Measurements from ENCODE around the gene SLIT3.

GRCh38 chr5:169149317-169149716 is 151.6 kb downstream of the SLIT3 start:
- TF ChIP-seq, protein P1, sequence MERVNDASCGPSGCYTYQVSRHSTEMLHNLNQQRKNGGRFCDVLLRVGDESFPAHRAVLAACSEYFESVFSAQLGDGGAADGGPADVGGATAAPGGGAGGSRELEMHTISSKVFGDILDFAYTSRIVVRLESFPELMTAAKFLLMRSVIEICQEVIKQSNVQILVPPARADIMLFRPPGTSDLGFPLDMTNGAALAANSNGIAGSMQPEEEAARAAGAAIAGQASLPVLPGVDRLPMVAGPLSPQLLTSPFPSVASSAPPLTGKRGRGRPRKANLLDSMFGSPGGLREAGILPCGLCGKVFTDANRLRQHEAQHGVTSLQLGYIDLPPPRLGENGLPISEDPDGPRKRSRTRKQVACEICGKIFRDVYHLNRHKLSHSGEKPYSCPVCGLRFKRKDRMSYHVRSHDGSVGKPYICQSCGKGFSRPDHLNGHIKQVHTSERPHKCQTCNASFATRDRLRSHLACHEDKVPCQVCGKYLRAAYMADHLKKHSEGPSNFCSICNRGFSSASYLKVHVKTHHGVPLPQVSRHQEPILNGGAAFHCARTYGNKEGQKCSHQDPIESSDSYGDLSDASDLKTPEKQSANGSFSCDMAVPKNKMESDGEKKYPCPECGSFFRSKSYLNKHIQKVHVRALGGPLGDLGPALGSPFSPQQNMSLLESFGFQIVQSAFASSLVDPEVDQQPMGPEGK (CRISPR knock-in tag; IDR thresholded peaks at IDR 0.05; ENCODE audit: borderline replicate concordance): no peak
- TF ChIP-seq ARNTL (CRISPR knock-in tag; IDR thresholded peaks at IDR 0.05; ENCODE audit: borderline replicate concordance, low read depth) (no peak), ESRRG (CRISPR knock-in tag; IDR thresholded peaks at IDR 0.05) (no peak)

Data from SK-N-SH treated with all-trans-retinoic acid at 6 μM for 48 hours (cell line).